ENCODE results near the gene ZNG1F.
"Not testable (repeated sequence)": the region's sequence is repeated elsewhere in the genome, so short reads cannot be mapped to it uniquely, and the experiment has no call there.

The ZNG1F gene

DNA sequence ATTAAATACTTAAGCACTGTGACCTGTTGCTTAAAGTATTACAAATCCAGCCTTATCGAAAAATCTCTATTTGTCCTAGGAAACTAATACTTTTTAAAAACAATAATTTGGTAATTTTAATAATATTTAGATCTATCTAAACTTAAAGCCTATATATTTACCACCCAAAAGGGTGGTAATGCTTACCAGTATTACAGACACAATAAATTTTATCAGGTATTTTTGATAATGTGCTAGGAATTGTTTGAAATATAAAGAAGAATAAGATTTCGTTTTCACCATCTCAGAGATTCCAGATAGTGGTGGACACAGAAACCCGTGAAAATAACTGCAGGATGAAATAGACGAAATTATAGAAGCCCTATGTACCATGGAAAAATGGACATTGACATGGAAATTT, 68.4 kb downstream of the ZNG1F start:
- not testable (repeated sequence) for DNase-seq

- not testable (repeated sequence) for DNase-seq
These were observed 69.4 kb downstream of the ZNG1F start for GRCh38 chr9:41119719-41120118.

DNA sequence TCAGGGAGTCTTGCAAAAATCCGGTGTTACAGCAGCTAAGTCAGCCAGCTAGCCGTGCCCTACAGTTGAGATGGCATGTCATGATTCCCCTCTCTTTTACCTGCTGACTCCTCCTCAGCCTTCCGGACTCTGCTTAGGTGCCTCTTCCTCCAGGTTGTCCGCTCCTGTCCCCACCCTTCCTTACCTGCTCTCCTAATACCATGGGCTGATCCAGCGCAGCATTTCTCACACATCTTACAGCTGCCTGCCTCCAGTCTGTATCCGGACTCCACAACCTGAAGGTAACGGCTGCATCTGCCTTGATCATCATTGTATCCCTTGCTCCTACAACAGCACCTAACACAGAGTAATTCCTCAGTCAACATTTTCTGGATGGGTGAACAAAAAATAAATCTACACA, 69.8 kb downstream of the ZNG1F start:
- not testable (repeated sequence) for DNase-seq

DNA sequence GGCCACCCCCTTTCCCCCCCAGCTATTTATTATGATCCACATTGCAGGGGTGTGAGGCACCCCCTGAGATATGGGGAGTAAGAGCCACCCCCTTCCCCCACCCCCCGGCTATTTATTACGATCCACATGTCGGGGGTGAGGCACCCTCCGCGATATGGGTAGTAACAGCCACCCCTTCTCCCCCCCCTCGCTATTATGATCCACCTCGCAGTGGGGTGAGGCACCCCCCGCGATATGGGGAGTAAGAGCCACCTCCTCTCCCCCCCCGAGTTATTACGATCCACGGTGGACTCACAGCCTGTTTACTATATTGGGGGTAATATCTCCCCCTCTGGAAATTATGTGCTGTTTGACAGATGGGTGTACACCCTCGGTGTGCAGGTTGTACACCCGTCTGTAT, 75.8 kb downstream of the ZNG1F start:
- not testable (repeated sequence) for DNase-seq

DNA sequence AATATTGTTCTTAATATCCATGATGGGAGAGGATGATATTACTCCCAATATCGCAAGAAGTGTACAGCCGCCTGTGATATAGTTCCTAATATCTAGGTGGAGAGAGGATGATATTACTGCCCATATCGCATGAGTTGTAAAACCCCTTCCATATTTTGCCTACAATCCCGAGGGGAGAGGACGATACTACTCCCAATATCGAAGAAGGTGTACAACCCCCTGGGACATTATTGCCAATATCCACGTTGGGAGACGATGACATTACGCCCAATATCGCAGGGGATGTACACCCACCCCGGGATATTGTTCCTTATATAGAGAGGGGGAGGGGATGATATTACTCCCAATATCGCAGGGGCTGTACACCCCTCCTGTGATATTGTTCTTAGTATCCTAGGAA, 77.7 kb downstream of the ZNG1F start:
- not testable (repeated sequence) for DNase-seq

- DNase-seq = peak in 1 of 2 experiments; percentile 32
These were observed 78.2 kb downstream of the ZNG1F start for GRCh38 chr9:41110913-41111312.

DNA sequence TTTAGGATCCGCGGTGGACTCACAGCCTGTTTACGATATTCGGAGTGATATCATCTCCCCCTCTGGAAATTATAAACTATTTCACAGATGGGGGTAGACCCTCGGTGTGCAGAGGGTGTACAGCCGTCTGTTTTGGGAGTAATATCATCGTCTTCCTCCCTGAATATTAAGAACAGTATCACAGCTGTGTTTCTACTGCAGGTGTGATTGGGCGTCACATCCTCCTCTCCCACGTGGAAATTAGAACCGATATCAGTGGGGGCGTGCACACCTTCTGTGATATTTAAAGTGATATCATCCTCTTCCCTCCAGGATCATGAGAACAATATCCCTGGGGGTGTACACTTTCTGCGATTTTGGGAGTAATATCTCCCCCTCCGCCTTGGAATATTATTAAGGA, 79.9 kb downstream of the ZNG1F start:
- DNase-seq = not testable (repeated sequence)

DNA sequence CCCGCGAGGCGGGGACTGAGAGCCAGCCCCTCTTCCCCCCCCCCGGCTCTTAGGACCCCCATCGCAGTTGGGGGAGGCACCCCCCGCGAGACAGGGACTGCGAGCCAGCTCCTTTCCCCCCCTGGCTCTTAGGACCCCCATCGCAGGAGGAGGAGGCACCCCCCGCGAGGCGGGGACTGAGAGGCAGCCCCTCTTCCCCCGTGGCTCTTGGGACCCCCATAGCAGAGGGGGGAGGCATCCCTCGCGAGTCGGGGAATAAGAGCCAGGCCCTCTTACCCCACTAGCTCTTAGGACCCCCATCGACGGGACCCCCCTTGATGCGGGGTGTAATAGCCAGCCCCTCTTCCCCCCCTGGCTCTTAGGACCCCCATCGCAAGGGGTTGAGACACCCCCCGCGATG, 80.3 kb downstream of the ZNG1F start:
- not testable (repeated sequence) for DNase-seq

- not testable (repeated sequence) for DNase-seq
These were observed 82.5 kb downstream of the ZNG1F start for GRCh38 chr9:41106472-41107116.

DNA sequence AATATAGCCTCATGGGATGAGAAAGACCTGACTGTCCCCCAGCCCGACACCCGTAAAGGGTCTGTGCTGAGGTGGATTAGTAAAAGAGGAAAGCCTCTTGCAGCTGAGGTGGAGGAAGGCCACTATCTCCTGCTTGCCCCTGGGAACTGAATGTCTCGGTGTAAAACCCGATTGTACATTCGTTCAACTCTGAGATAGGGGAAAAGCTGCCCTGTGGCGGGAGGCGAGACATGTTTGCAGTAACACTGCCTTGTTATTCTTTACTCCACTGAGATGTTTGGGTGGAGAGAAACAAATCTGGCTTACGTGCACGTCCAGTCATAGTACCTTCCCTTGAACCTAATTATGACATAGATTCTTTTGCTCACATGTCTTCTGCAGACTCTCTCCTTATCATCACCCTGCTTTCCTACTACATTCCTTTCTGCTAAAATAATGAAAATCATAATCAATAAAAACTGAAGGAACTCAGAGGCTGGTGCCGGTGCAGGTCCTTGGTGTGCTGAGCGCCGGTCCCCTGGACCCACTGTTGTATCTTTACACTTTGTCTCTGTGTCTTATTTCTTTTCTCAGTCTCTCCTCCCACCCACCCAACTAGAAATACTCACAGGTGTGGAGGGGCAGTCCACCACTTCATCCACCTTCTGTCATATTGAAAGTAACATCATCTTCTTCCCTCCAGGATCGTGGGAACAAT, 83.4 kb downstream of the ZNG1F start:
- DNase-seq = not testable (repeated sequence)

DNA sequence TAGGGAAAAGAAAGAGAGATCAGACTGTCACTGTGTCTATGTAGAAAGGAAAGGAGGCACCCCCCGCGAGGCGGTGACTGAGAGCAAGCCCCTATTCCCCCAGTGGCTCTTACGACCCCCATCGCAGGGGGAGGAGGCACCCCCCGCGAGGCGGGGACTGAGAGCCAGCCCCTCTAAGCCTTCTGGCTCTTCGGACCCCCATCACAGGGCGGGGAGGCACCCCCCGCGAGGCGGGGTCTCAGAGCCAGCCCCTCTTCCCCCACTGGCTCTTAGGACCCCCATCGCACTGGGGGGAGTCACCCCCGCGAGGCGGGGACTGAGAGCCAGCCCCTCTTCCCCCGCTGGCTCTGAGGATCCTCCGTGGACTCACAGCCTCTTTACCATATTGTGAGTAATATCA, 84.6 kb downstream of the ZNG1F start:
- DNase-seq = not testable (repeated sequence)

GRCh38 chr9:41100508-41100907, 88.6 kb downstream of the ZNG1F start:
- DNase-seq = not testable (repeated sequence)

DNA sequence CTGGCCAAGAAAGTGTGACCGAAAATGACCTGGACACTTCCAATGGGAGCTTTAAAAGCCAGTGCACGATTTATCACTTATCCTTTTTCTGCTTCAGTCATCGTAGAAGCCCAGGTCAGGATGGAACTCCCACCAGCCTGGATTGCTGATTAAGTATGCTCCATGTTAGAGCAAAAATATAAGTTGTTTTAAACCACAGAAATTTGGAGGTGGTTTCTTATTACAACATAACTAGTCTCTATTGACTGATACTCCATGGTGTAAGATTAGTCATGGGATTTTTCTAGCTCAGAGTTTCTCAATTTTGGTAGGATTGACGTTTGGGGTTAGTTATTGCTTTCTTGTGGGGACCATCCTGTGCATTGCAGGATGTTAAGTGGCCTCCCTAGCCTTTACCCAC, 90.4 kb downstream of the ZNG1F start:
- DNase-seq = not testable (repeated sequence)

GRCh38 chr9:41095060-41095459, 94.1 kb downstream of the ZNG1F start:
- DNase-seq = not testable (repeated sequence)

DNA sequence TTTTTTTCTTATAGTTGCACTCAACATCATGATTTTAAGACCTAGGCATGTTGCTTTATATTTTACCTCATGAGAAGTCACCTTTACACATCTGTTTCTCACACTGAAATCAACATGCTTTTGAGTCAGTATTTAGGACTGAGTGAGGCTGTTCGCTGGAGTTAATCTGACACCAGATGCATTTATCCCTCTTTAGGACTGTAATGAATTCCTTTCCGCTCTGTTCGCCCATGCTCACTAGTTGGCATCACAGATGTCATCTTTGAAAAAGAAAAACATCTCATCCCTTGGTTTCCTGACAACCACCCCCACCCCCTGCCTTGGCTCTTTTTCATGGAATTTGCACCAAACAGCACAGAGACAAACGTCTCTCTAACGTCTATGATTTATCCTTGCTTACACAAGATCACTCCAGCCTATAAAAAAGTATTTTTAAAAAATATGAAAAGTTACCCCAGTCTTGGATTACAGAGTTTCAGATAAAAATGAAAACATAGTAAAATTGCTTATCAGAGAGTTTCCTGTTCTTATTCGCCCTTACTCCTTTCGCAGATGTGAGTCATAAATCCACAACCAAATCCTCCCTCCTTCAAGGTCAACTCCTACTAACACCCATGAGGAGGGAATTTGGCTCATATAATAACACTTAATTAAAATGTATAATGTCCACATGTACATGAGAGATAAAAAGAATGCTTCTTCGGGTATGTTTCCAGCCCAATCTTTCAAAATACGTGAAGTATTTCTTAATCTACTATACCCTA, 94.9 kb downstream of the ZNG1F start:
- not testable (repeated sequence) for DNase-seq

DNA sequence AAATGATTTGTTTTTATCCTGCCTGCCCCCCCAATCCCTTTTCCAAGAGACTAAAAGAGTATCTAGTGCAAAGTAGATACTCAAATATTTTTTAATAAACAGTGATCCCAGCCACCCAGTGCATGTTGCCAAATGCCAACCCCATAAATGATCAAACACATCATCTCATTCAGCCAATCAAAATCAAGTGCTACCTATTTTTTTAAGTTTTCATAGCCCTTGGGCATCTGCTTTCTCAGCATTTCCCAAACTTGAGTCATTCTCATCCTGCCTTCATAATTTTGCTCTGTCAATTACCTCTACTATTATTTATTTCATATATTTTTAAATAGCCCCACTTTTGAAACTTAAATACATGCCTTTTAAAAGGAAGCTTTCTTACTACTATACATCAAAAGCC, 98.2 kb downstream of the ZNG1F start:
- not testable (repeated sequence) for DNase-seq

DNA sequence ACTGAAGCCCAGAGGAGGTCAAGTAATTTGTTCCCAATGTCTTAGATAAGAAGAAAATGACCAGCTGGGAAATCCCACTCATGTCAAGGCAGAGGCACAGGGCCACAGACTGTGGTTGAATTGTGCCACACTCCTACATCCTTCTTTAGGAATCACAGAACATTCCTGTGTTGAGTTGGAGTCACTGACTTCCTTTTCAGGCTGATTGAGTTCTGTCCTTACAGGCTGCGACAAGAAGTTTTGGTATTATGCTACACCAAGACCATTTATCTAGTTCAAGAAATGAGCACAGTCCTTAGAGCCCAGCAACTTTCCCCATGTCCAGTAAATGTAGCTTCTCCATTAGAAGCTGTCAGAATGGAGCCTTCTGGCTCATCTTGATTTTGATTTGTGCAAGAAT, 98.7 kb downstream of the ZNG1F start:
- not testable (repeated sequence) for DNase-seq

DNA sequence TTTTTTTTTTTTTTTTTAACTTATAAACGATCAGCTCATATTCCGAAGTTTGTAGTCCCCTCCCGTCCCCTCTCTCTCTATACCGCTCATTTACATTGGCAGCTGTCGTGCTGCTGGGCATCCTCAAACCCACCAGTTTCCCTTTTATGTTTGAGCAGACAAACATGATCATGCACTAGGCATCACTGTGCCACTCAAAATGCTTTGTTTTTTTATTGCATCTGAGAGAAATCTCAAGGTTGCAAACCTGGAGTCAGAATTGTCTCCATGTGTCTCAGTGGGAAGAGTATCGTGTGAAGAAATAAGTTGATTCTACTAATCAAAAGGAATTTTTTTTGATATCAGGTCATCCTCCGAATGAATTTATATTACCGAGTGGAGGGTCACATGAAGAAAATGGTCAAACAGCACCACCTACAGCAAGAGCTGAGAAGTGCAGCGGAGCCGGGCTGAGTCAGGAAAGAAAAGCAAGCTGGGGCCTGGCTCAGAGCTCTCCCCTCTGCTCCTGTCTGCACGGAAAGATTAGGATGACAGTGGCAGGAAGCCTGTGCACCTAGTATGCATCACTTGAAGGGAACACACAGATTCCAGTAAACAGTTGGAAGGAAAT, 100.6 kb downstream of the ZNG1F start:
- not testable (repeated sequence) for DNase-seq

DNA sequence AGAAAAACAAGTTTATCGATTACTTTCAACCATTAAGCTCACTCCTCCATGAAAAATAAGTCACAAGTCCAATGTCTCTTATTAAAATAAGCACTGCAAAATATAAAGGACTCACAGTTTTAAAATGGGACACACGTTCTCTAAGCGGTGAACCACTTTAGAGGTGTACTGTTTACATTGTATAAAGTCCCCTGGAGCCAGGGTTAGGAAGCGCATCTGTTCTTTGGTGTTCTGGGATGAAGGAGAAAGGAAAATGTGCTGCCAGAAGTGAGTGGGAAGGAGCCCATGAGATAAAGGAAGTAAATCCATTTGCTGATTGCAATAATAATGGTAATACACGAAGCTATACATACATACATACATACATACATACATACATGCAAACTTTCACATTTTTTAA, 101.2 kb downstream of the ZNG1F start:
- DNase-seq = not testable (repeated sequence)

GRCh38 chr9:41087157-41087780, 101.8 kb downstream of the ZNG1F start:
- DNase-seq = not testable (repeated sequence)

DNA sequence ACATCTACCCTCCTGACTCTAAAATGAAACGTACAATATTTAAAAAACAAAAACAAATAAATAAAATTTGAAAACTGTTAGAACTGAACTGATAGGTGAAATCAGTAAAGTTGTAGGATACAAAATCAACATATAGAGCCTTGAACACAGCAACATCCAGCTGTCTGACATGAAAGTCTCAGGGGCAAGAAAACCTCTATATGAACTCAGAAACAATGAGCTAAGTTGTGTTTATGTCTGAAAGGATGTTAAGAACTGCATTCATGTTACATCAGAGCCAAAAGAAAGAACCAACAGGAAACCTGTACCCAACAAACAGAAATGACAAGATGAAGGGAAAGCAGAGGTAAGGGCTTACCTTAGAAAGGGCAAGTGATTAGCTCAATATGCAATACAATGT, 102.4 kb downstream of the ZNG1F start:
- DNase-seq = not testable (repeated sequence)

GRCh38 chr9:41086215-41086614, 102.9 kb downstream of the ZNG1F start:
- not testable (repeated sequence) for DNase-seq

DNA sequence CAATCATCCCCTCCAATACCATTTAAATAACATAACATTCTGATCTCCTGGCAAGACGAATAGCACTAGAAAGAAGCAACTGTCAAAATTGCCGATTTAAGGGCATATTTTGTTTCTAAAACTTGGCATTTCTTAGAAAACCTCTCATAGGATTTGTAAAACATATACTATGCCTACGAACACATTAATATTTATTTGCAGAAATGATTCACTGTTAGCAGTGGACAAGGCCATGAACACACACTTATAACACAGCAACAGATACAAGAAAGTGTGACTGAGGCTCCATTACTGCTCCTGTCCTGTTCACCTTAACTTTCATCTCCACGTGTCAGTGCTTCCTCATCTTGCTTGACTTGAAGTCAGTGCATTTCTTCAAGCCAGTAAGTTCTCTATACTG, 106.8 kb downstream of the ZNG1F start:
- DNase-seq = not testable (repeated sequence)
